ENCODE measurements around the gene LDHB.
"Not testable (repeated sequence)": the region's sequence is repeated elsewhere in the genome, so short reads cannot be mapped to it uniquely, and the experiment has no call there.

Gene LDHB

GRCh38 chr12:21661396-21662093 lies 3.9 kb upstream of the LDHB start:
- DNase-seq (ENCODE audit: low spot score), result not testable (repeated sequence)

- no peak for DNase-seq (ENCODE audit: low spot score)
Measured at GRCh38 chr12:21659383-21659782, 1.7 kb upstream of the LDHB start.

GRCh38 chr12:21656905-21657325 lies 727 bp downstream of the LDHB start:
- peak; percentile 64 for DNase-seq (ENCODE audit: low spot score)

- no peak for DNase-seq (ENCODE audit: low spot score)
Measured at GRCh38 chr12:21655591-21655990, 2.1 kb downstream of the LDHB start.

GRCh38 chr12:21651821-21652220 lies 5.8 kb downstream of the LDHB start:
- no peak for DNase-seq (ENCODE audit: low spot score)

GRCh38 chr12:21650997-21651396 lies 6.6 kb downstream of the LDHB start:
- DNase-seq (ENCODE audit: low spot score), result no peak

GRCh38 chr12:21649034-21649433 lies 8.6 kb downstream of the LDHB start:
- no peak for DNase-seq (ENCODE audit: low spot score)

GRCh38 chr12:21648378-21648777 lies 9.3 kb downstream of the LDHB start:
- DNase-seq (ENCODE audit: low spot score), result no peak

GRCh38 chr12:21647179-21647578 lies 10.5 kb downstream of the LDHB start:
- DNase-seq (ENCODE audit: low spot score), result no peak

GRCh38 chr12:21645041-21645500 lies 12.6 kb downstream of the LDHB start:
- not testable (repeated sequence) for DNase-seq (ENCODE audit: low spot score)

- DNase-seq (ENCODE audit: low spot score), result no peak
Measured at GRCh38 chr12:21644516-21644915, 13.1 kb downstream of the LDHB start.

GRCh38 chr12:21643758-21644157 lies 13.9 kb downstream of the LDHB start:
- DNase-seq (ENCODE audit: low spot score), result no peak

GRCh38 chr12:21642707-21643389 lies 14.8 kb downstream of the LDHB start:
- peak; percentile 65 for DNase-seq (ENCODE audit: low spot score)

- DNase-seq (ENCODE audit: low spot score), result no peak
Measured at GRCh38 chr12:21638054-21638891, 19.4 kb downstream of the LDHB start.

- no peak for DNase-seq (ENCODE audit: low spot score)
Measured at GRCh38 chr12:21634245-21634644, 23.4 kb downstream of the LDHB start.

- DNase-seq (ENCODE audit: low spot score), result no peak
Measured at GRCh38 chr12:21631367-21631766, 26.3 kb downstream of the LDHB start.

- no peak for DNase-seq (ENCODE audit: low spot score)
Measured at GRCh38 chr12:21627924-21628323, 29.7 kb downstream of the LDHB start.

- DNase-seq (ENCODE audit: low spot score), result no peak
Measured at GRCh38 chr12:21618566-21618965, 39.1 kb downstream of the LDHB start.

- no peak for DNase-seq (ENCODE audit: low spot score)
Measured at GRCh38 chr12:21617030-21617429, 40.6 kb downstream of the LDHB start.

- DNase-seq (ENCODE audit: low spot score), result no peak
Measured at GRCh38 chr12:21615431-21615830, 42.2 kb downstream of the LDHB start.

GRCh38 chr12:21614506-21614905 lies 43.1 kb downstream of the LDHB start:
- DNase-seq (ENCODE audit: low spot score), result no peak

- DNase-seq (ENCODE audit: low spot score), result no peak
Measured at GRCh38 chr12:21613931-21614330, 43.7 kb downstream of the LDHB start.

GRCh38 chr12:21608196-21608595 lies 49.4 kb downstream of the LDHB start:
- DNase-seq (ENCODE audit: low spot score), result no peak

Data from RKO (cell line).